Choroid plexus epithelial cell (primary cell): ENCODE data around the gene CHI3L1.

Experiments
- DNase-seq: peaks from one replicate; pipeline ENCODE4 v3.0.0-alpha.2; 2010; ENCODE audit warnings: low read depth
- H3K4me3 ChIP-seq: 2 replicates; pipeline ENCODE4 v1.5.1; 2011; ENCODE audit warnings: low read depth, mild to moderate bottlenecking, control low read depth, low read length, moderate library complexity
- CTCF ChIP-seq: conservative IDR thresholded peaks from 2 replicates; pipeline ENCODE4 v1.5.1; 2011; ENCODE audit warnings: low read depth, mild to moderate bottlenecking, control low read depth, inconsistent platforms, low read length, moderate library complexity

CHI3L1 gene

GRCh38 chr1:203161175-203161574 lies 25.3 kb downstream of the CHI3L1 start:
- no peak for TF ChIP-seq CTCF
- no peak for DNase-seq
- no peak overlapping the region for H3K4me3 ChIP-seq

DNA sequence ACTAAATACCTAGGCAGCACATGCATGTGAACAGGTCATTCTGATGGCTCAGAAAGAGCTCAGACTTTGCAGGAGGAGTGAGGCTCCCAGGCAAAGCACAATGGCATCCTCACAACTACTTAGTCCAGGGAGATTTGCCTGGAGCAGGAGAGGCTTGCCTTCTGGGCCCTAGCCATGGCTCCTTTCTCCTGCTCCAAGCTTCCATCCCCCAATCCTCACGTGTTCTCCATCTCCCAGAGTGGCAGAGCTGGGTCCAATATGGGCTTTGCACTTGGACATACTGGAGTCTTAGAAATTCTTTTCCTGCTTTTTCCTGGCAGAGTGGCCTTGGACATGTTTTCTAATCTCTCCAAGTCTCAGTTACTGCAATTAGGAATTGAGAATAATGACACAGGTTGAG lies 26.7 kb downstream of the CHI3L1 start:
- no peak for TF ChIP-seq CTCF
- no peak overlapping the region for H3K4me3 ChIP-seq
- DNase-seq: no peak

DNA sequence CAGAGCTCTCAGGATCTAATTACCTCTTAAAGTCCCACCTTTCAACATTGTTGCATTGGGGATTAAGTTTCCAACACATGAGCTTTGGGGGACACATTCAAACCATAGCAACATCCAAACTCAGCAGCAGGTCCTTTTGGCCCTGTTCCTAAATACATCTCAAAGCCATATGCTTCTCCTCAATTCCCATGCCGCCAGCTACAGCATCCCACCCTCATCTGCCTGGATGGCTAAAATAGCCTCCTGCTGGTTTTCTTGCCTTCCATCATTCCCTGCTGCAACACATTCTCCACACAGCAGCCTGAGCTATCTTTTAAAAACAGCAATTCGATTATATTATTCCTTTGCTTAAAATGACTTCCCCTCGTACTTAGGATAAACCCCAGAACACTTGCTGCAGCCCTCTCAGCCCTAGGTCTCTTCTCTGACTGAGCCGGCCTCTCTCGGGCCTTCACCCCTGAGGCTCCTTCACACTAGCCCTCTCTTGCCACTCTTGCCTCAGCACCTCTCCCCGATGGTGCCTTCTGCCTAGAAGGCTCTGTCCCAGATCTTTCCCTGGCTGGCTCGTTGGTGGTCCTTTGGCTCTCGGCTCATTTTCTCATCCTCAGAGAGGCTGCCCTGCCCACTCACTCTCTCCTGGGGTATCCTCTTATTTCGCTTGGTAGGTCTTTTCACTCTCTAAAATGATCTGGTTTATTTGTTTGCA lies 27.4 kb downstream of the CHI3L1 start:
- H3K4me3 ChIP-seq: no peak overlapping the region
- DNase-seq: no peak
- no peak for TF ChIP-seq CTCF

DNA sequence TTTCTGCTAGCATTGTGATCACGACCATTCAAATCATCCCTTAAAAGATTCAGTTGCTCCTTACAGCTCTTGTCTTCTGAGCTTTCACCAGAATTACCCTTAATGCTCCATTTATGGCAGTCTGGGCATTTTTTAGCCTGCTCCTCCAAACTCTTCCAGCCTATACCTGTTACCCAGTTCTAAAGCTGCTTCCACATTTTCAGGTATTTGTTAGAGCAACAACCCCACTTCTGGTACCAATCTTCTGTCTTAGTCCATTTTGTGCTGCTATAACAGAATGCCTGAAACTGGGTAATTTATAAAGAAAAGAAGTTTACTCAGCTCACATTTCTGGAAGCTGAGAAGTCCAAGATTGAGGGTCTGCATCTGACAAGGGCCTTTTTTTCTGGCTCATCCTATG lies 28.1 kb downstream of the CHI3L1 start:
- no peak for TF ChIP-seq CTCF
- no peak overlapping the region for H3K4me3 ChIP-seq
- no peak for DNase-seq

- DNase-seq: no peak
- H3K4me3 ChIP-seq: no peak overlapping the region
- no peak for TF ChIP-seq CTCF
Measured at GRCh38 chr1:203156280-203156679, 30.2 kb downstream of the CHI3L1 start.

DNA sequence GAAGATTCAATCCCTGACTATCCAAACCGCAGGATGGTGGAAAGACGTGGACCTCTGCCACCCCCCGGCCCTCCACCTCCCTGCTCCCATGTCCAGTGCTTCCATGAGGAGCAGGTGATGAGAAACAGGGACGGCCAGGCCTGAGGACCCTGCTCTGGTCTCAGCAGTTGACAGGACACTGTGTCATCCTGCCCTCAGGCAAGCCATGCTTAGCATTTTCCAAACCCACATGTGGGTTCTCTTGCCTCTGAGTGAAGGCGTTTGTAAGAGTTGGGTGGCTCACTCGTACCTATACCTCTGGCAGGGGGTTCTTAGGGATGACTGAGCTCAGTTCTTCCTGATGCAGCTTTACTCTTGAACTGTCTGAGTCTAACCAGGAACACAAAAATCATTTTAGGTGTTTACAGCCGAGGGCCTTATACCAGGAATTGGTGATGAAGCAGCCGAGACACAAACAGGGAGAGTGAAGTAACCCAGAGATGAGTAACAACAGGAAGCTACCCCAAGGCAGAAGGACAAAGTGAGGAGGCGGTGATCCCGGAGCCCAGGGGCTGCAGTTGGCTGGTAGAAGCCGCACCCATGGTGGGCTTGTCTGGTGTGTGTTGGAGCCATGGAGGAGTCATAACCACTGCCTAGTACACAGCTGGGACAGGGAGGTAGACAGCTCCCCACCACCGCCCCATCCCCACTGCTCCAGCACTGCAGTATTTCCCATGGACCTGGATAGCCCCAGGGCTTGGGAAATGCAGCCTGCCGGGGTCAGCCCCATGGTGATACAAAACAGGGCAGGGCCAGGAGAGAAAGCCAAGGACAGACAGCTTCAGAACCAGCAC lies 32.3 kb downstream of the CHI3L1 start:
- no peak for TF ChIP-seq CTCF
- no peak overlapping the region for H3K4me3 ChIP-seq
- DNase-seq: peak; percentile 47
